Stimulated activated CD4-positive, alpha-beta T cell treated with anti-CD3 and anti-CD28 coated beads, Interleukin-15, amount 100 ng/mL, for 48 hours (primary cell): Measurements from ENCODE around the gene PDCD1LG2.

ENCODE experiments used
- DNase-seq, 2 donors: peaks; one replicate each; pipeline ENCODE4 v3.0.0-alpha.2; 2020; ENCODE audit warnings: low read depth in 2 of 2

Gene PDCD1LG2

GRCh38 chr9:5531101-5531882, 21.0 kb downstream of the PDCD1LG2 start:
- no peak for DNase-seq

- no peak for DNase-seq
These were observed 22.0 kb downstream of the PDCD1LG2 start for GRCh38 chr9:5532306-5532705.

- no peak for DNase-seq
These were observed 22.5 kb downstream of the PDCD1LG2 start for GRCh38 chr9:5532790-5533189.

- no peak for DNase-seq
These were observed 26.4 kb downstream of the PDCD1LG2 start for GRCh38 chr9:5536684-5537083.

- DNase-seq, result no peak
These were observed 33.8 kb downstream of the PDCD1LG2 start for GRCh38 chr9:5543875-5544702.

- no peak for DNase-seq
These were observed 39.6 kb downstream of the PDCD1LG2 start for GRCh38 chr9:5549658-5550650.

GRCh38 chr9:5551368-5552150, 41.2 kb downstream of the PDCD1LG2 start:
- DNase-seq, result no peak

GRCh38 chr9:5552301-5552700, 42.0 kb downstream of the PDCD1LG2 start:
- DNase-seq, result no peak

GRCh38 chr9:5553211-5553610, 42.9 kb downstream of the PDCD1LG2 start:
- no peak for DNase-seq

- DNase-seq, result no peak
These were observed 43.9 kb downstream of the PDCD1LG2 start for GRCh38 chr9:5554254-5554653.

GRCh38 chr9:5556101-5556705, 45.9 kb downstream of the PDCD1LG2 start:
- DNase-seq, result no peak

GRCh38 chr9:5557606-5558587, 47.6 kb downstream of the PDCD1LG2 start:
- no peak for DNase-seq

- no peak for DNase-seq
These were observed 49.3 kb downstream of the PDCD1LG2 start for GRCh38 chr9:5559659-5560058.

- DNase-seq, result no peak
These were observed 50.2 kb downstream of the PDCD1LG2 start for GRCh38 chr9:5560443-5561100.

GRCh38 chr9:5561828-5562488, 51.6 kb downstream of the PDCD1LG2 start:
- DNase-seq, result no peak

- DNase-seq, result no peak
These were observed 52.6 kb downstream of the PDCD1LG2 start for GRCh38 chr9:5562806-5563416.

- DNase-seq, result no peak
These were observed 53.1 kb downstream of the PDCD1LG2 start for GRCh38 chr9:5563417-5563815.

GRCh38 chr9:5563886-5564285, 53.6 kb downstream of the PDCD1LG2 start:
- DNase-seq, result no peak
